GM21619 (cell line): ENCODE data around the gene IL17RC.

Experiments
- ATAC-seq: cut with Tn5 transposase; IDR thresholded peaks from one replicate; pipeline ENCODE4 v1.9.1; 2021; ENCODE audit not compliant: unreplicated experiment

Gene IL17RC

DNA sequence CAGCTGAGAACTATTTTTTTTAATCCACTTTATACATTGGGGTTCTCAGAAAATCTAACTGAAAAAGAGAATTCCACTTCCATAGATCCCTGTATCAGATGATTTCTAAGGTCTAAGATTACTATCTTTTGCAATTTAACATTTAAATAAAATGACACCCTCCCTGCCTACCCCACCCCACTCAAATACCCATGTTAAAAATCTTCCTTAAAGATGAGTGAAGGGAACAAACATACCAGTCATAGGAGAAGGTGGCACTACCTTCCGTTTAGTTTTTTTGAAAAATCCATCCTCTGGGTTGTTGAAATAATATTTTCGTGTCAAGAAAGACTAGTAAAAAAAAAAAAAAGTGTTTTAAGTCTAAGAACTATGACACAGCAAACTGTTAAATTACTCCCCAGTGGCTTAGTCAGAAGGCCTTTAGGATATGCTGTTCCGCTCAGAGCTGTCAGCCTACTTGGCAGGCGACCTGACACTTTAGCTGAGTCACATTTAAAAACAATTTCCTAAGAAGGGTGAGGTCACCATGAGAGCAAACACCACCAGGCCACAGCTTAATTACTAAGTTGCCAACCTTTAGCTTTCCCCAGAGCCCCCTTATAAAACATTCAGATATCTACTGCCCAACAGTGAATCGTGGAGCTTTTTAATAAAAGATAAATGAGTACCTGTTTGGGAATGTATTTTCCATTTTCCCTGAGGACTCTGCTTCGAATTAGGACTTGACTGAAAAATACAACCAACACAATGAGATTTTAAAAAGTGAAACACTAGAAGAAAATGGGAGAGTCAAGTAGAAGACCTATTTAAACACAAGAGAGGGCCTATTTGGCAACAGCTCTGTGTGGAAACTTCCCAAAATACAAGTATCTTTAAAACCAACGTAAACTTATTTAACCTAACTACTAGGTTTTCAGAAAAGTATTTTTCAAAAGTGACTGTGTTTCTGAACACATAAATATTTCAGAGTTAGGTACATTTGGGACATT is 60.1 kb downstream of the IL17RC start:
- ATAC-seq = no peak

DNA sequence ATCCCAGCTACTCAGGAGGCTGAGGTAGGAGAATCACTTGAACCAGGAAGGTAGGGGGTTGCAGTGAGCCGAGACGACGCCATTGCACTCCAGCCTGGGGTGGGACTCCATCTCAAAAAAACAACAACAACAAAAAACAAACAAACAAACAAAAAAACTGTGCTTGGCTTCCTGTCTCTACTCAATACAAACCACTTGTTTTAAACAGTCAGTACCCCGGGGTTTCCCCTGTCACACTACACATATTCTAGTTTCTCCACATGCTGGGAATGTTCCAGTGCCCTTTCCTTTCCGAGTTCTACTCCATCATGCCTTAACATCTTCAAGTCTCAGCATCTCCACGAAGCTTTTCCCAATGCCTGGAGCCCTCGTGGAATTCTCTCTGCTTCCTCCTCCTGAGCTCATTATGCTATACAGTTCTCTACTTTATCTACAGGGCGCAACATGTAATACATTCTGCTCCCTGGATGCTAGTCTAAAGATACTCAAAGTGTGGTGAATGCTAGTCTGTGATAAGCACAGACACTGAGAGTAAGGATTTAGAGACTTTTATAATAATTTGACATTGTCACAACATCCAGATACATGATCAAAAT is 61.9 kb downstream of the IL17RC start:
- no peak for ATAC-seq

DNA sequence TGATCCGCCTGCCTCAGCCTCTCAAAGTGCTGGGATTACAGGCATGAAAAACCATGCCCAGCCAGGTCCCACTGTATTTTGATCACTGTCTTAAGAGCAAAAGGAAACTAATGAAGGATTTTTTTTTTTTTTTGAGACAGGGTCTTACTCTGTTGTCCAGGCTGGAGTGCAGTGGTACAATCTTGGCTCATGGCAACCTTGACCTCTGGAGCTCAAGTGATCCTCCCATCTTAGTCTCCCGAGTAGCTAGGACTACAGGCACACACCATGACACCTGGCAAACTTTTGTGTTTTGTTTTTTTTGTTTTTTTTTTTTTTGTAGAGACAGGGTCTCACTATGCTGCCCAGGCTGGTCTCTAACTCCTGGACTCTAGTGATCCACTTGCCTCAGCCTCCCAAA is 63.4 kb downstream of the IL17RC start:
- no peak for ATAC-seq
